Endothelial cell of umbilical vein (primary cell): ENCODE results near the gene MICAL3. TPM values are rescaled to one million over a fixed set of nuclear protein-coding genes. Genes with fewer than 3 reads are reported as not detected.

Experiments used
- BruUV-seq: library from RNA; stranded (reverse); fragments of 400-500 nt; replicated peaks from 2 replicates; lab custom pipeline; 2021; lab: Mats Ljungman, UMichigan
- CTCF ChIA-PET: fragments of 300-600, 350-600 bp; sonication (Branson Sonifier 250); formaldehyde crosslinking; loops from one replicate; lab custom pipeline; 2021; ENCODE audit warnings: antibody characterized with exemption, inconsistent platforms; lab: Charles Lee
- POLR2A ChIA-PET: fragments of 300-600, 350-600 bp; sonication (Branson Sonifier 250); formaldehyde crosslinking; loops from one replicate; lab custom pipeline; 2021; ENCODE audit warnings: antibody characterized with exemption, inconsistent platforms; lab: Charles Lee
- DNase-seq: peaks from one replicate; pipeline ENCODE4 v3.0.0-alpha.2; 2011; ENCODE audit warnings: low read depth, low spot score
- FAIRE-seq: peaks from 2 replicates; lab custom pipeline; 2011; peaks lifted over from hg19 to GRCh38; lab: Jason Lieb, UNC
- H2AFZ ChIP-seq: 2 replicates; pipeline ENCODE4 v1.6.0; 2012; ENCODE audit warnings: low read depth, low read length, control low read depth, inconsistent platforms
- H3K27ac ChIP-seq: 2 replicates; pipeline ENCODE4 v1.5.1; 2011; ENCODE audit warnings: low read depth, mild to moderate bottlenecking, control low read depth, low read length, moderate library complexity; ENCODE audit not compliant: insufficient read depth
- H3K27me3 ChIP-seq, 2 experiments: 2 replicates each; pipeline versions ENCODE4 v1.6.0 to v1.6.1; 2011; ENCODE audit warnings: low read length in 2 of 2, mixed read lengths in 1 of 2; ENCODE audit not compliant: control insufficient read depth in 2 of 2, insufficient read depth in 2 of 2
- H3K36me3 ChIP-seq, 2 experiments: 2 replicates in 1 of 2; 3 replicates in 1 of 2; pipeline ENCODE4 v1.5.1; 2011; ENCODE audit warnings: low read length in 2 of 2, mild to moderate bottlenecking in 1 of 2, moderate library complexity in 1 of 2; ENCODE audit not compliant: control insufficient read depth in 2 of 2, insufficient read depth in 2 of 2; ENCODE audit errors: extremely low read depth in 1 of 2
- H3K4me1 ChIP-seq: 3 replicates; pipeline ENCODE4 v1.5.1; 2011; ENCODE audit warnings: mild to moderate bottlenecking, low read length; ENCODE audit not compliant: control insufficient read depth, insufficient read depth; ENCODE audit errors: extremely low read depth
- H3K4me2 ChIP-seq: 2 replicates; pipeline ENCODE4 v1.6.1; 2011; ENCODE audit warnings: low read length, control low read depth, mixed read lengths; ENCODE audit not compliant: insufficient read depth
- H3K4me3 ChIP-seq, 3 experiments: fragments of 200-600 bp in 1 of 3; sonication (generic), shearing (Covaris generic) in 1 of 3; replicated peaks in 1 of 3; 2 replicates each; pipeline ENCODE4 v1.5.1; 2011 to 2016; ENCODE audit warnings: control low read depth in 3 of 3, low read length in 3 of 3, mild to moderate bottlenecking in 2 of 3, inconsistent platforms in 1 of 3, low read depth in 1 of 3, moderate library complexity in 1 of 3; ENCODE audit not compliant: insufficient read depth in 1 of 3
- H3K79me2 ChIP-seq: 2 replicates; pipeline ENCODE4 v1.6.0; 2012; ENCODE audit warnings: low read length, inconsistent platforms; ENCODE audit not compliant: control insufficient read depth, insufficient read depth
- H3K9ac ChIP-seq: replicated peaks from 2 replicates; pipeline ENCODE3; 2011; ENCODE audit warnings: low read length, control low read depth; ENCODE audit not compliant: insufficient read depth; ENCODE audit errors: extremely low read depth
- H3K9me1 ChIP-seq: replicated peaks from 3 replicates; pipeline ENCODE4 v1.6.0; 2011; ENCODE audit warnings: mild to moderate bottlenecking, low read length; ENCODE audit not compliant: control insufficient read depth, insufficient read depth; ENCODE audit errors: extremely low read depth
- H3K9me3 ChIP-seq: replicated peaks from 2 replicates; pipeline ENCODE4 v1.5.1; 2012; ENCODE audit warnings: low read length, inconsistent platforms; ENCODE audit not compliant: control insufficient read depth, insufficient read depth
- H4K20me1 ChIP-seq: replicated peaks from 2 replicates; pipeline ENCODE3; 2011; ENCODE audit warnings: mild to moderate bottlenecking, low read length; ENCODE audit not compliant: control insufficient read depth, insufficient read depth; ENCODE audit errors: extremely low read depth
- CTCF ChIP-seq, 2 donors: IDR thresholded peaks; 1 replicate in 1 of 2; 2 replicates in 1 of 2; pipeline ENCODE4 v1.5.1; 2011; ENCODE audit warnings: low read length in 2 of 2, mild to moderate bottlenecking in 2 of 2, moderate library complexity in 2 of 2, control low read depth in 1 of 2, inconsistent platforms in 1 of 2, low read depth in 1 of 2; ENCODE audit not compliant: insufficient read depth in 1 of 2; ENCODE audit errors: extremely low read depth in 1 of 2
- EZH2 ChIP-seq: IDR thresholded peaks from 2 replicates; pipeline ENCODE4 v1.6.1; 2012; ENCODE audit warnings: borderline replicate concordance, low read depth, mild to moderate bottlenecking, moderate library complexity, low read length, inconsistent platforms; ENCODE audit not compliant: severe bottlenecking
- FOS ChIP-seq: IDR thresholded peaks from 2 replicates; pipeline ENCODE4 v1.6.1; 2011; ENCODE audit warnings: mild to moderate bottlenecking, low read length, moderate library complexity, borderline replicate concordance; ENCODE audit not compliant: insufficient read depth
- GATA2 ChIP-seq: IDR thresholded peaks from 2 replicates; pipeline ENCODE4 v1.7.0; 2011; ENCODE audit warnings: low read depth, mild to moderate bottlenecking, moderate library complexity, mixed read lengths, low read length; ENCODE audit not compliant: insufficient read length, insufficient read depth
- JUN ChIP-seq: IDR thresholded peaks from 2 replicates; pipeline ENCODE4 v1.6.1; 2011; ENCODE audit warnings: borderline replicate concordance, low read depth; ENCODE audit not compliant: insufficient read length, insufficient read depth
- MAX ChIP-seq: IDR thresholded peaks from 2 replicates; pipeline ENCODE4 v1.6.1; 2011; ENCODE audit not compliant: insufficient read depth, insufficient read length
- MYC ChIP-seq: IDR thresholded peaks from one replicate; pipeline ENCODE4 v1.6.1; 2011; ENCODE audit warnings: mild to moderate bottlenecking, low read depth, low read length
- POLR2A ChIP-seq: IDR thresholded peaks from 2 replicates; pipeline ENCODE4 v1.6.1; 2012; ENCODE audit warnings: low read depth, mild to moderate bottlenecking, control low read depth, low read length
- POLR2AphosphoS5 ChIP-seq: IDR thresholded peaks from 2 replicates; pipeline ENCODE4 v1.6.1; 2012; ENCODE audit warnings: low read depth, mild to moderate bottlenecking, control low read depth, low read length, moderate library complexity; ENCODE audit not compliant: insufficient read depth
- dilution Hi-C: fragments of 300-500 bp; cut with MboI; formaldehyde crosslinking; loops from one replicate; pipeline ENCODE4 v1.15.0; 2019; ENCODE audit warnings: low sequenced_read_pairs; ENCODE audit not compliant: extremely low pct_ligation_motif_present
- intact Hi-C: fragments of 100-400 bp; cut with micrococcal nuclease; formaldehyde crosslinking; loops from one replicate; pipeline ENCODE4 v1.10.0; 2022
- polyA plus RNA-seq, 4 experiments: library from polyadenylated mRNA; depleted of rRNA in 3 of 4; stranded (reverse) in 3 of 4; unstranded in 1 of 4; fragments of >200 nt; gene quantifications; 2 replicates each; pipeline versions ENCODE4 v1.2.1 to v1.2.3, GENCODE V29; 2011 to 2012; ENCODE audit warnings: missing spikeins in 1 of 4
- total RNA-seq: library from RNA; stranded (reverse); gene quantifications from 2 replicates; pipeline ENCODE4 v1.2.3, GENCODE V29; 2021

MICAL3 gene
- total and polyA plus RNA-seq, 2 donors (not counting 3 experiments of a cell fraction or from before 2014, with no cell fraction given), result 14.5 to 63.7 TPM

GRCh38 chr22:17876306-17876831 lies 148.0 kb downstream of the MICAL3 start:
- Histone ChIP-seq H3K4me1 (no peaks in the 10 kb centered on the region), H3K4me3 (no peak overlapping the region), H3K79me2 (no peaks in the 10 kb centered on the region), H4K20me1 (no peaks in the 10 kb centered on the region), H3K36me3 (peaks cover 3 to 16% of the 10 kb centered on the region in 2 experiments), H3K27me3 (no peaks in the 10 kb centered on the region), H3K4me2 (no peak overlapping the region), H3K9me1 (no peaks in the 10 kb centered on the region), H3K9ac (no peak overlapping the region), H2AFZ (no peak overlapping the region), H3K27ac (no peak overlapping the region), H3K9me3 (no peaks in the 10 kb centered on the region)
- intact Hi-C loops, result no loop called here
- dilution Hi-C loops, result no loop called here
- CTCF ChIA-PET, result interaction anchor here (0.9 to 1.8 kb wide), 5 partner anchors 12 to 200 kb away, joined by 3 to 17 read pairs (median 3); no protein-coding TSS in a partner anchor
- no TSS peak for BruUV-seq
- DNase-seq (no peak), FAIRE-seq (no peak)
- TF ChIP-seq JUN (no peak), FOS (no peak), CTCF (IDR thresholded peaks at IDR 0.05; ENCODE audit: extremely low read depth in 1 of 2, insufficient read depth in 1 of 2, low read depth in 1 of 2, low read length in 2 of 2) (no peak), POLR2A (no peak), EZH2 (no peak), POLR2AphosphoS5 (no peak), MAX (no peak), MYC (no peak), GATA2 (no peak)
- POLR2A ChIA-PET, result no interaction called here
